Measurements from ENCODE around the gene NDUFS3. TPM values are rescaled to one million over a fixed set of nuclear protein-coding genes. Genes with fewer than 3 reads are reported as not detected.

NDUFS3 gene
- total RNA-seq, 2 experiments from 2014 or later: 139 to 144 TPM

DNA sequence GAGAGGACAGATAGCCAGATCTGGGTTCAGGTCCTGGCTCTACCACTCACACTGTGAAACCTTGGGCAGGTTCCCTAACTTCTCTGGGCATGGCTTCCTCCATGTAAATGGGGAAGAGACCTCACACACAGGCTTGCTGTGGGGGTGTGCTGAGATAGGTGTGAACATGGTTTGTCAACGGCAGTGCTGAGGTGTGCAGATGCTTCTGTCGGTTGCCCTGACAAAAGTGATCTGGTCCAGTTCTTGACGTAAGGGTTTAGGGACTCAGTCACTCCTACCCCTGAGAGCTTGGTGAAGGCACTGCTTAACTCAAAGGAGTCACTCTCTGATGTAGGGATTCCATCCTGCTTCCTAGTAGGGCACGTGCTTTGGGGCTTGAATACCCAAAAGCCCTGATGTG lies 13.4 kb downstream of the NDUFS3 start:
- TF ChIP-seq, protein P1, sequence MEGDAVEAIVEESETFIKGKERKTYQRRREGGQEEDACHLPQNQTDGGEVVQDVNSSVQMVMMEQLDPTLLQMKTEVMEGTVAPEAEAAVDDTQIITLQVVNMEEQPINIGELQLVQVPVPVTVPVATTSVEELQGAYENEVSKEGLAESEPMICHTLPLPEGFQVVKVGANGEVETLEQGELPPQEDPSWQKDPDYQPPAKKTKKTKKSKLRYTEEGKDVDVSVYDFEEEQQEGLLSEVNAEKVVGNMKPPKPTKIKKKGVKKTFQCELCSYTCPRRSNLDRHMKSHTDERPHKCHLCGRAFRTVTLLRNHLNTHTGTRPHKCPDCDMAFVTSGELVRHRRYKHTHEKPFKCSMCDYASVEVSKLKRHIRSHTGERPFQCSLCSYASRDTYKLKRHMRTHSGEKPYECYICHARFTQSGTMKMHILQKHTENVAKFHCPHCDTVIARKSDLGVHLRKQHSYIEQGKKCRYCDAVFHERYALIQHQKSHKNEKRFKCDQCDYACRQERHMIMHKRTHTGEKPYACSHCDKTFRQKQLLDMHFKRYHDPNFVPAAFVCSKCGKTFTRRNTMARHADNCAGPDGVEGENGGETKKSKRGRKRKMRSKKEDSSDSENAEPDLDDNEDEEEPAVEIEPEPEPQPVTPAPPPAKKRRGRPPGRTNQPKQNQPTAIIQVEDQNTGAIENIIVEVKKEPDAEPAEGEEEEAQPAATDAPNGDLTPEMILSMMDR (IDR thresholded peaks at IDR 0.05): no peak
- no peaks in the 10 kb centered on the region for H3K4me1 Mint-ChIP-seq (ENCODE audit: low read depth)
- peaks cover 37% of the 10 kb centered on the region for H3K27me3 Mint-ChIP-seq
- no peak overlapping the region for H3K4me3 Mint-ChIP-seq
- intact Hi-C loops (cut with DNase I, micrococcal nuclease): no loop called here
- H3K27ac Mint-ChIP-seq: no peak overlapping the region
- Histone ChIP-seq H3K27ac (ENCODE audit: low read depth in 1 of 2, low read length in 2 of 2) (no peak overlapping the region), H3K4me1 (ENCODE audit: insufficient read depth, low read length) (peaks cover 12% of the 10 kb centered on the region), H3K27me3 (ENCODE audit: control insufficient read depth in 1 of 2, insufficient read depth in 2 of 2, low read length in 2 of 2) (peaks cover 25 to 41% of the 10 kb centered on the region in 2 experiments), H3K36me3 (ENCODE audit: insufficient read depth, low read length) (no peaks in the 10 kb centered on the region), H3K9me3 (ENCODE audit: control insufficient read depth in 1 of 2, insufficient read depth in 1 of 2, low read length in 2 of 2) (peaks cover 0 to 14% of the 10 kb centered on the region in 2 experiments), H3K4me3 (ENCODE audit: low read length) (no peak overlapping the region)
- no peak for ATAC-seq (ENCODE audit: poor library complexity)
- no peaks in the 10 kb centered on the region for H3K9me3 Mint-ChIP-seq
- no peaks in the 10 kb centered on the region for H3K36me3 Mint-ChIP-seq (ENCODE audit: low read depth)
- ChIA-PET POLR2A (no interaction called here), CTCF (no interaction called here)
- no peak for DNase-seq

DNA sequence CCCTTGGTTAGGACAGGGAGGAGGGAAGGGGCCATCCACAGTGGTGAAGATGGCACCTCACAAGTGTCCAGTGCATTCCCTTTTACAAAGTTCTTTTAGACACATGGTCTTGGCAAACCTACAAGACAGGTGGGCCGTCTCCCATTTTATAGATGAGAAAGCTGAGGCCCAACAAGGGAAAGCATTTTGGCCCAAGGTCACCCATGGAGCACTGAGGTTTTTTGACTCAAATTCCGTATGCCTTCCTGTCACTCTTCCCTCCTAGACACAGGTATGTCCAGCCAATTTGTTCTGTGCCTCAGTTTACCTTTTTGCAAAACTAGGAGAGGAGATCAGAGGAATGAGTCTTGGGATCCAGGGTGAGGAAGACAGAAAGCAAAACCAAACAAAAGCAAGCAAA lies 14.1 kb downstream of the NDUFS3 start:
- ChIA-PET CTCF (no interaction called here), POLR2A (no interaction called here)
- TF ChIP-seq, protein P1 (IDR thresholded peaks at IDR 0.05): no peak
- no peak overlapping the region for H3K27ac Mint-ChIP-seq
- H3K27me3 Mint-ChIP-seq: peaks cover 37% of the 10 kb centered on the region
- H3K4me3 ChIP-seq (ENCODE audit: low read length): no peak overlapping the region
- no peaks in the 10 kb centered on the region for H3K36me3 Mint-ChIP-seq (ENCODE audit: low read depth)
- no peaks in the 10 kb centered on the region for H3K4me1 Mint-ChIP-seq (ENCODE audit: low read depth)
- no peak overlapping the region for H3K27ac ChIP-seq (ENCODE audit: low read depth in 1 of 2, low read length in 2 of 2)
- no peak for ATAC-seq (ENCODE audit: poor library complexity)
- H3K9me3 Mint-ChIP-seq: no peaks in the 10 kb centered on the region
- no peak overlapping the region for H3K4me3 Mint-ChIP-seq
- DNase-seq: no peak
- H3K36me3 ChIP-seq (ENCODE audit: insufficient read depth, low read length): no peaks in the 10 kb centered on the region
- H3K27me3 ChIP-seq (ENCODE audit: control insufficient read depth in 1 of 2, insufficient read depth in 2 of 2, low read length in 2 of 2): peaks cover 25 to 41% of the 10 kb centered on the region in 2 experiments
- peaks cover 0 to 14% of the 10 kb centered on the region in 2 experiments for H3K9me3 ChIP-seq (ENCODE audit: control insufficient read depth in 1 of 2, insufficient read depth in 1 of 2, low read length in 2 of 2)
- intact Hi-C loops (cut with DNase I, micrococcal nuclease): no loop called here
- peaks cover 12% of the 10 kb centered on the region for H3K4me1 ChIP-seq (ENCODE audit: insufficient read depth, low read length)

DNA sequence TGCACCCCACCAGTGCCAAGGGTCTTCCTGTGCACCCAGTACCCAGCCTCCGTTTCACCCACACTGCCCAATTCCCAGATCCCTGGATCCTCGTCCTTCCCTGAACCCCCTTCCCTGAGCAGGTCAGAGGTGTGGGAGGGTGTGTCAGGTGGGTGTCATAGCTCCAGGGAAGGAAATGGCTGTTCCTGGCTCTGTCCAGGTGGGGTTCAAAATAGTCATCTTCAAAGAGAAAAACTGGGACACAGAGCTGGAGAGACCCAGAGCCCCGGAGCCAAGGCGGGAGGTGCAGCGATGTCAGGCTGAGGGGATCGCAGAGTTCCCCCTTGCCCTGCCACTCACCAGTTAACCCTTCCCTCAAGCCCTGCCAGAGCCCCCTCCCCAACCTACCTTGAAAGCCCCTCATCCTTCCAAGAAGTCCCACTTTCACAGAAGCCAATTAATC lies 14.6 kb downstream of the NDUFS3 start:
- Mint-ChIP-seq H3K4me3 (no peak overlapping the region), H3K27me3 (peaks cover 37% of the 10 kb centered on the region), H3K4me1 (ENCODE audit: low read depth) (no peaks in the 10 kb centered on the region), H3K9me3 (no peaks in the 10 kb centered on the region), H3K27ac (no peak overlapping the region), H3K36me3 (ENCODE audit: low read depth) (no peaks in the 10 kb centered on the region)
- POLR2A ChIA-PET: no interaction called here
- TF ChIP-seq, protein P1 (IDR thresholded peaks at IDR 0.05): no peak
- Histone ChIP-seq H3K36me3 (ENCODE audit: insufficient read depth, low read length) (no peaks in the 10 kb centered on the region), H3K4me1 (ENCODE audit: insufficient read depth, low read length) (peaks cover 12% of the 10 kb centered on the region), H3K4me3 (ENCODE audit: low read length) (no peak overlapping the region), H3K27me3 (ENCODE audit: control insufficient read depth in 1 of 2, insufficient read depth in 2 of 2, low read length in 2 of 2) (peaks cover 25 to 41% of the 10 kb centered on the region in 2 experiments), H3K27ac (ENCODE audit: low read depth in 1 of 2, low read length in 2 of 2) (no peak overlapping the region), H3K9me3 (ENCODE audit: control insufficient read depth in 1 of 2, insufficient read depth in 1 of 2, low read length in 2 of 2) (peaks cover 0 to 14% of the 10 kb centered on the region in 2 experiments)
- CTCF ChIA-PET: no interaction called here
- intact Hi-C loops (cut with DNase I, micrococcal nuclease): no loop called here
- DNase-seq (no peak), ATAC-seq (ENCODE audit: poor library complexity) (no peak)
